Activated naive CD8-positive, alpha-beta T cell treated with anti-CD3 and anti-CD28 coated beads for 36 hours (primary cell): ENCODE measurements around the gene SERTAD2. TPM values are rescaled to one million over a fixed set of nuclear protein-coding genes. Genes with fewer than 3 reads are reported as not detected.

Source experiments
- DNase-seq: peaks from one replicate; pipeline ENCODE4 v3.0.0; 2021
- H3K27ac Mint-ChIP-seq: one replicate; pipeline ENCODE4 v1.8.0; 2022; ENCODE audit warnings: mild to moderate bottlenecking, moderate library complexity, mixed read lengths
- H3K27me3 Mint-ChIP-seq: one replicate; pipeline ENCODE4 v1.8.0; 2022; ENCODE audit warnings: mild to moderate bottlenecking, mixed read lengths
- H3K36me3 Mint-ChIP-seq: one replicate; pipeline ENCODE4 v1.8.0; 2021; ENCODE audit warnings: mild to moderate bottlenecking, mixed read lengths
- H3K4me1 Mint-ChIP-seq: one replicate; pipeline ENCODE4 v1.8.0; 2021; ENCODE audit warnings: mixed read lengths
- H3K4me3 Mint-ChIP-seq: one replicate; pipeline ENCODE4 v1.8.0; 2022; ENCODE audit warnings: mild to moderate bottlenecking, moderate library complexity, mixed read lengths
- H3K9me3 Mint-ChIP-seq: one replicate; pipeline ENCODE4 v1.8.0; 2022; ENCODE audit warnings: mixed read lengths
- total RNA-seq, 2 experiments: library from RNA; stranded (reverse); gene quantifications; one replicate each; pipeline ENCODE4 v1.2.3, GENCODE V29; 2021

The SERTAD2 gene
- total RNA-seq, 2 experiments from 2014 or later = 22.7 to 23.3 TPM

GRCh38 chr2:64605991-64606478 is 47.7 kb downstream of the SERTAD2 start:
- Mint-ChIP-seq H3K36me3 (peaks cover 2% of the 10 kb centered on the region), H3K4me1 (peaks cover 30% of the 10 kb centered on the region), H3K4me3 (no peak overlapping the region), H3K9me3 (peaks cover 3% of the 10 kb centered on the region), H3K27me3 (no peaks in the 10 kb centered on the region), H3K27ac (no peak overlapping the region)
- DNase-seq = no peak

GRCh38 chr2:64605026-64605471 is 48.7 kb downstream of the SERTAD2 start:
- no peak for DNase-seq
- Mint-ChIP-seq H3K4me3 (no peak overlapping the region), H3K9me3 (peaks cover 3% of the 10 kb centered on the region), H3K36me3 (peaks cover 2% of the 10 kb centered on the region), H3K27ac (no peak overlapping the region), H3K27me3 (no peaks in the 10 kb centered on the region), H3K4me1 (peaks cover 30% of the 10 kb centered on the region)

- Mint-ChIP-seq H3K4me1 (peaks cover 32% of the 10 kb centered on the region), H3K27ac (no peak overlapping the region), H3K9me3 (peaks cover 3% of the 10 kb centered on the region), H3K36me3 (peaks cover 2% of the 10 kb centered on the region), H3K4me3 (no peak overlapping the region), H3K27me3 (no peaks in the 10 kb centered on the region)
- no peak for DNase-seq
These were observed 49.6 kb downstream of the SERTAD2 start for GRCh38 chr2:64604155-64604554.

GRCh38 chr2:64602436-64602835 is 51.3 kb downstream of the SERTAD2 start:
- H3K27me3 Mint-ChIP-seq = no peaks in the 10 kb centered on the region
- no peak overlapping the region for H3K4me3 Mint-ChIP-seq
- peaks cover 3% of the 10 kb centered on the region for H3K9me3 Mint-ChIP-seq
- no peak overlapping the region for H3K27ac Mint-ChIP-seq
- H3K4me1 Mint-ChIP-seq = peaks cover 19% of the 10 kb centered on the region
- peaks cover 2% of the 10 kb centered on the region for H3K36me3 Mint-ChIP-seq
- no peak for DNase-seq

DNA sequence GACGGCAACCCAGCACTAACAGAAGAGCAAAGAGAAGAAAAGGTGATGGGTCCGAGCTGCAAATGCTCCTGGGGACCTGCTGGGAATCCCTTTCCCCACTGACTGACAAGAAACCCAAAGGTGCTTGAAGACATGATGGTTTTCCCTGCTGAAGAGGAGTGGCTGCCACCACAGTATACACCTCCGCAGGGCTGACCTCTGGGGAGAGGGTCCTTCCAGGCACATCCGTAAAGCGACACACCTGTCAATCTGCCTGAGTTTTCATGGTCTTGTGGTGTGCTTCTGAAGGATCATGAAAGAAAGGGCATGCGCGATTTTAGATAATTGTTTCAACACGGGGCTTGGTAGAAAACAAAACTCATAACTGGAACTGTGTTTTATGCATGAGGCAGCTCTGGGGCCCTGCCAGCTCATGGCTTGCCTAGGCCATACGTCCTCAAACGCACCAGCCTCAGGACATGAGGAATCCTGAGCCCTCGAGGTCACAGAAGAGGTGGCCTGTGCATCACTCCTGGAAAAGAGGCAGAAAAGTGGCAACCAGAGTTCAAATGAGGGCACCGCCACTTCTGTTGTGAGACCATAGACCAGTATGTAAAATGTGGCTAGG is 51.8 kb downstream of the SERTAD2 start:
- Mint-ChIP-seq H3K9me3 (peaks cover 3% of the 10 kb centered on the region), H3K27me3 (no peaks in the 10 kb centered on the region), H3K4me3 (no peak overlapping the region), H3K36me3 (peaks cover 2% of the 10 kb centered on the region), H3K4me1 (peaks cover 13% of the 10 kb centered on the region), H3K27ac (no peak overlapping the region)
- DNase-seq = no peak

- H3K36me3 Mint-ChIP-seq = peaks cover 2% of the 10 kb centered on the region
These were observed 52.5 kb downstream of the SERTAD2 start for GRCh38 chr2:64601034-64601754.

GRCh38 chr2:64599469-64599868 is 54.2 kb downstream of the SERTAD2 start:
- Mint-ChIP-seq H3K36me3 (peaks cover under 1% of the 10 kb centered on the region), H3K4me3 (no peak overlapping the region), H3K27ac (no peak overlapping the region), H3K9me3 (peaks cover 3% of the 10 kb centered on the region), H3K4me1 (peaks cover 3% of the 10 kb centered on the region), H3K27me3 (no peaks in the 10 kb centered on the region)
- DNase-seq = no peak

More at GRCh38 chr2:64601034-64601754, 52.5 kb downstream of the SERTAD2 start:
- H3K27ac Mint-ChIP-seq = no peak overlapping the region
- H3K9me3 Mint-ChIP-seq = peaks cover 3% of the 10 kb centered on the region
- no peaks in the 10 kb centered on the region for H3K27me3 Mint-ChIP-seq
- no peak overlapping the region for H3K4me3 Mint-ChIP-seq
- peaks cover 6% of the 10 kb centered on the region for H3K4me1 Mint-ChIP-seq
- no peak for DNase-seq

DNA sequence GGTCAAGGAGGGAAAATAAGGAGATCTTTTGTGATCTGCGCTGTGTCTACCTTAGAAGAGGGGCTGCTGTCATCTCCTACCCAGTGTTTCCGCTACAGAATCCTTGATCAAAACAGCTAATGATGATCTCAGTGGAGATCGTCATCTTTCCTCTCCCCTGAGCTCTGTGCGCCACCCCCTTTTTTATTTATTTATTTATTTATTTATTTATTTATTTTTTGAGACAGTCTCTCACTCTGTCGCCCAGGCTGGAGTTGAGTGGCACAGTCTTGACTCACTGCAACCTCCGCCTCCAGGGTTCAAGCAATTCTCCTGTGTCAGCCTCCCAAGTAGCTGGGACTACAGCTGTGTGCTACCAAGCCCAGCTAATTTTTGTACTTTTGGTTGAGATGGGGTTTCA is 55.5 kb downstream of the SERTAD2 start:
- peaks cover 3% of the 10 kb centered on the region for H3K4me1 Mint-ChIP-seq
- no peaks in the 10 kb centered on the region for H3K36me3 Mint-ChIP-seq
- no peak overlapping the region for H3K27ac Mint-ChIP-seq
- H3K4me3 Mint-ChIP-seq = no peak overlapping the region
- no peaks in the 10 kb centered on the region for H3K9me3 Mint-ChIP-seq
- DNase-seq = no peak
- H3K27me3 Mint-ChIP-seq = no peaks in the 10 kb centered on the region

DNA sequence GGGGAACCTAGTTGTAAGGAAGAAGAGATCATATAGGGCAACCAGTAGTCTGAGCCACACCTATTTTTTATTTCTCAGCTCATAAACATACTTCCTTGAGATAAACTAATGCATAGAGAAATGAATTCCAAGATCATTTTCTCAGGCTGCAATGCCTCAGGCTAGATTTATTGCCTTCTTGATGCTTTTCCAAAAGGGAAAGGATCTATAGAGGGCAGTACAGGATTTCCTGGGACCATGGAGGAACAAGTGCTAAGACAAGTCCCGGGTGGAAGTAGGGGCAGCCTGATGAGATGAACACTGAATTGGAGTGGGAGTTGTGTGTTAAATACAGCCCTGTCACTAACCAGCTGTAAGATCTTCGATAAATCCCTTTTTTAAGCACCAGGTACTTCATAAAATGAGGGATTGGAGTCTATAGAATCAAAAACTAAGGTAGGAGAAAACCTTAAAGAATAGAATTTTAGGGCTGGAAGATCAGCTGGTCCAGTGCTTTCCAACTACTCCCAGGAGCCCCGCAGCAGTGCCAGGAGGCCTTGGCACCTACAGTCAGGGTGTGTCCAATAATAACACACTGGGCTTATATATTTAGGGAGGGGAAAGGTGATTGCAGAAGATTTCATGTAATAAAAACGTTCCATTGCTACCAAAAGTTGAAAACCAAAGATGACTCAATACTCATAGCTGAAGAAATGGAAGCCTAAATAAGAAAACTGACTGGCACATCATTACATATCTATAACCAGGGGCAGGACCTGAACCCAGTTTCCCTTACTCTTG is 58.1 kb downstream of the SERTAD2 start:
- no peak for DNase-seq
- Mint-ChIP-seq H3K4me1 (peaks cover 18% of the 10 kb centered on the region), H3K27me3 (no peaks in the 10 kb centered on the region), H3K27ac (no peak overlapping the region), H3K9me3 (no peaks in the 10 kb centered on the region), H3K4me3 (no peak overlapping the region), H3K36me3 (peaks cover 10% of the 10 kb centered on the region)

DNA sequence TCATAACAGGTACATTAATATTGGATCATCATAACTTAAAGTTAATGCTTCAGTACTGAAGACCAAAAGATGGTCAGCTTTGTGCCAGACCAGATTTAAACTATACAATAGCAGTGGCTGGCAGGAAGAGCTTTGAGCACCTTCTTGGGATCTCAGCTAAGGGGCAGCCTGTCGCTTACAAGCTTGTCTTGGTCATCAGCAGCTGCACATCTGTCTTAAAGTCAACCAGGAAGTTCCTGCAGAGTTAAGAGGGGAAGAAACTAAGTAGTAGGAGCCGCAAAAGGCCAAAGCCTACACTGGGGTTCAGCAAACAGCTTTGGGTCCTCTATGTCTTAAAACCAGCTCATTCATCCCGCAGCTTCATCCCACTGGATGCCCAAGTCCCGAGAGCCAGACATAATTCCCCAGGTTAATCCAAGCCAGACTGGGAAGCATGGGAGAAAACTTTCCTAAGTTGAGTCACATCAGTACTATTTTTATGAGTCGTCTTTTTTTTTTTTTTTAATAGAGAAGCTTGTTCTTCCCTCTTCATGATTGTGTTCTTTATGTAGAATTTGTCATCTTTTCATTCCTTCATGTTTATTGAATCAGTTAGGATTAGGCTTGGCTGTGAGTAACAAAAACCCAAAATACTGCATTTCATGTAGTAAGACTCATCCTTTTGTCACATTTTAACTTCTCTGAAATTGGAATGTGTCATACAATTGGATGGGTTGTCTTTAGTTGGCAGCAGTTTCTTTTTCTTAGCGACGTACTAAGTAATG is 59.3 kb downstream of the SERTAD2 start:
- Mint-ChIP-seq H3K4me1 (peaks cover 18% of the 10 kb centered on the region), H3K9me3 (no peaks in the 10 kb centered on the region), H3K4me3 (no peak overlapping the region), H3K27ac (no peak overlapping the region), H3K36me3 (peaks cover 13% of the 10 kb centered on the region), H3K27me3 (no peaks in the 10 kb centered on the region)
- DNase-seq = no peak

- no peak for DNase-seq
- Mint-ChIP-seq H3K27ac (no peak overlapping the region), H3K4me3 (no peak overlapping the region), H3K4me1 (peaks cover 15% of the 10 kb centered on the region), H3K9me3 (no peaks in the 10 kb centered on the region), H3K36me3 (peaks cover 15% of the 10 kb centered on the region), H3K27me3 (no peaks in the 10 kb centered on the region)
These were observed 60.6 kb downstream of the SERTAD2 start for GRCh38 chr2:64593035-64593655.

DNA sequence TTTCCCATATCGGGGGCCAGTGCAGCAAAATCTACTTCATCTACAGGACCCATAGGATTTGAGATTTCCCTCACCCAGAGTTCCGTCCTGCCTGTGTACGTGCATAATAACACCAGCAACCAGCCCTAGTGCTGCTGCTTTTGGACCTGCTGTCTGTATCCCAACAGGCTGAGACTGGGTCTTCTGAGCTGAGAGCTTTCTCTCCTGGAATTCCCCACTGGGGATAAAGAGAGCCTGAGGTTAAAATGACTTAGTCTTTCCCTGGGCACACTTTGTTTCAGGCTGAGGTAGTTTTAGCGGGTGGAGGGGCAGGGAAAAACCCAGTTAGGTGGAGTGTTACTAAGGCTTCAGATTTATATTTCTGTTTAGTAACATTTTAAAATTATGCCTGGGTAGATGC is 62.5 kb downstream of the SERTAD2 start:
- Mint-ChIP-seq H3K27ac (peak overlapping the region; percentile 12), H3K4me3 (no peak overlapping the region), H3K27me3 (no peaks in the 10 kb centered on the region), H3K36me3 (peaks cover 22% of the 10 kb centered on the region), H3K9me3 (no peaks in the 10 kb centered on the region), H3K4me1 (peaks cover 21% of the 10 kb centered on the region)
- DNase-seq = no peak

DNA sequence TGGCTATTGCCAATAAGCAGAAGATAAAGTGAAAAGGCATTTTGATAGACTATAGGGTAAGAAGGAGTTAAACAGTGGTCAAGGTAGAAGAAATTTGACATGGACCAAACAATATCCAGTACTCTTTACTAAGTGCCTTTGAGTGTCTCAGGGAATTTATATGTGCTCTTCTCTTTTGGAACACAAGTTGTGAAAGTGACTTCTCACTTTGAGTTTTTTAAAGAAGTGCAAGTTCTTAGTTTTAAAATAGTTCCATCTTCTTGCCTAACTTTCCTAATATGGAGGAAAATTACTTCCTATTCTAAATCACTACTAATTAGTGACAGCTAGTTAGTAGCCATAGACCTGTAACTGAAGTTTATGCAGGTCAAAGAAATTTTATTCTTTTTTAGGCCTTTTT is 66.2 kb downstream of the SERTAD2 start:
- no peaks in the 10 kb centered on the region for H3K27me3 Mint-ChIP-seq
- peaks cover 20% of the 10 kb centered on the region for H3K4me1 Mint-ChIP-seq
- H3K27ac Mint-ChIP-seq = no peak overlapping the region
- H3K36me3 Mint-ChIP-seq = peaks cover 21% of the 10 kb centered on the region
- DNase-seq = no peak
- no peak overlapping the region for H3K4me3 Mint-ChIP-seq
- H3K9me3 Mint-ChIP-seq = no peaks in the 10 kb centered on the region

- H3K4me3 Mint-ChIP-seq = no peak overlapping the region
- H3K9me3 Mint-ChIP-seq = no peaks in the 10 kb centered on the region
- peaks cover 17% of the 10 kb centered on the region for H3K36me3 Mint-ChIP-seq
- H3K27ac Mint-ChIP-seq = no peak overlapping the region
- DNase-seq = no peak
- H3K4me1 Mint-ChIP-seq = peaks cover 15% of the 10 kb centered on the region
- H3K27me3 Mint-ChIP-seq = no peaks in the 10 kb centered on the region
These were observed 66.7 kb downstream of the SERTAD2 start for GRCh38 chr2:64586883-64587481.
